NCI-H1436 (cell line): ENCODE data around the gene LGALS8.
"Not testable (repeated sequence)": the region's sequence is repeated elsewhere in the genome, so short reads cannot be mapped to it uniquely, and the experiment has no call there.

Experiments
- DNase-seq: peaks from one replicate; lab custom pipeline; 2025; lab: John Stamatoyannopoulos, UW

Gene LGALS8

GRCh38 chr1:236541710-236542109 is 17.9 kb downstream of the LGALS8 start:
- DNase-seq, result no peak

- DNase-seq, result no peak
These were observed 19.4 kb downstream of the LGALS8 start for GRCh38 chr1:236543065-236543669.

- DNase-seq, result no peak
These were observed 21.9 kb downstream of the LGALS8 start for GRCh38 chr1:236545621-236546169.

GRCh38 chr1:236548452-236548851 is 24.7 kb downstream of the LGALS8 start:
- DNase-seq, result no peak

- DNase-seq, result no peak
These were observed 27.4 kb downstream of the LGALS8 start for GRCh38 chr1:236550961-236551851.

GRCh38 chr1:236552096-236552495 is 28.3 kb downstream of the LGALS8 start:
- no peak for DNase-seq

- DNase-seq, result no peak
These were observed 29.1 kb downstream of the LGALS8 start for GRCh38 chr1:236552901-236553300.

- no peak for DNase-seq
These were observed 29.6 kb downstream of the LGALS8 start for GRCh38 chr1:236553370-236553769.

- no peak for DNase-seq
These were observed 32.8 kb downstream of the LGALS8 start for GRCh38 chr1:236556606-236557005.

GRCh38 chr1:236558081-236558480 is 34.3 kb downstream of the LGALS8 start:
- DNase-seq, result no peak

- no peak for DNase-seq
These were observed 35.1 kb downstream of the LGALS8 start for GRCh38 chr1:236558846-236559245.

- no peak for DNase-seq
These were observed 36.5 kb downstream of the LGALS8 start for GRCh38 chr1:236560213-236560771.

- no peak for DNase-seq
These were observed 38.2 kb downstream of the LGALS8 start for GRCh38 chr1:236561976-236562375.

GRCh38 chr1:236565530-236565929 is 41.7 kb downstream of the LGALS8 start:
- DNase-seq, result no peak

GRCh38 chr1:236568285-236568894 is 44.6 kb downstream of the LGALS8 start:
- no peak for DNase-seq

- DNase-seq, result no peak
These were observed 51.7 kb downstream of the LGALS8 start for GRCh38 chr1:236575523-236575922.

- DNase-seq, result no peak
These were observed 52.2 kb downstream of the LGALS8 start for GRCh38 chr1:236576004-236576403.

- DNase-seq, result not testable (repeated sequence)
These were observed 53.3 kb downstream of the LGALS8 start for GRCh38 chr1:236577041-236577440.

- DNase-seq, result no peak
These were observed 54.9 kb downstream of the LGALS8 start for GRCh38 chr1:236578661-236579060.

GRCh38 chr1:236580404-236580803 is 56.6 kb downstream of the LGALS8 start:
- DNase-seq, result not testable (repeated sequence)

- DNase-seq, result no peak
These were observed 57.7 kb downstream of the LGALS8 start for GRCh38 chr1:236581528-236581927.

GRCh38 chr1:236589531-236589930 is 65.7 kb downstream of the LGALS8 start:
- no peak for DNase-seq
